NCI-H345 treated with DMSO at 0.1 percent for 48 hours (cell line): ENCODE measurements around the gene SLC18B1.

Experiments used
- DNase-seq: peaks from one replicate; lab custom pipeline; 2025; ENCODE audit not compliant: unreplicated experiment; lab: John Stamatoyannopoulos, UW

The SLC18B1 gene

GRCh38 chr6:132748446-132748845, 50.0 kb downstream of the SLC18B1 start:
- DNase-seq: no peak

DNA sequence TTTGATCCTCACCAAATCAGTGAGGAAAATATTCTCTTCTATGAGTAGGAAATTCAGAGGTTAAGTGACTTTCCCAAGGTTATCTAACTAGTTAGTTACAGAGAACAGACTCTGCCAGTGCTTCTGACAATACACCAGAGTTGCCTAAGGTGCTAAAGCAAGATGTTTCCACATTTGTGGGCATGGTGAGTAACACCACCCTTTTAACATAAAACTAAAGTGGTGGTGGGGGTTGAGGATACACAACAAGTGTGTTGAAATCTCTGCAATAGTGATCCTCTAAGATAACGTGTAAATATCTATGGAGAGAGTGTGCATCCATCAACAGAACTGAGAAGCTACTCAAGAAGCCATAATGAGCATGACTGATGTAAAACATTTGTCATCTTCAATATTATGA, 52.4 kb downstream of the SLC18B1 start:
- no peak for DNase-seq

DNA sequence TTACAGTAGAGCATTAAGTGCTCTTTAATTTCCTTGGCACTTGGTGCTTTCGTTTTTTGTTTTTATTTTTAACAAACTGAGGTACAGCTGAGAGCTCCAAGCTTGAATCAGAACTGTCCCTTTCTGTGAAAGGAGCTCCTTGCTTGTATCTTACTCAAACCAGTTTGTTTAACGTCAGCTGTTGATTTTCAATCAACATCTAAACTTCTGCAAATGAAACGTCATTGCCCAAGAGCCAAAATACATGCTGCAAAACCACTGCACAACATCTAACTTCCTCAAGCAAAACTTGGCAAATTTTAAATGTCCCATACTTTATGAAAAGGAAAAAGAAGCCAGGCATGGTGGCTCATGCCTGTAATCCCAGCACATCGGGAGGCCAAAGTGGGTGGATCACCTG, 55.9 kb downstream of the SLC18B1 start:
- DNase-seq: no peak

GRCh38 chr6:132741281-132741680, 57.2 kb downstream of the SLC18B1 start:
- no peak for DNase-seq

- DNase-seq: no peak
These were observed 62.2 kb downstream of the SLC18B1 start for GRCh38 chr6:132736239-132736638.

DNA sequence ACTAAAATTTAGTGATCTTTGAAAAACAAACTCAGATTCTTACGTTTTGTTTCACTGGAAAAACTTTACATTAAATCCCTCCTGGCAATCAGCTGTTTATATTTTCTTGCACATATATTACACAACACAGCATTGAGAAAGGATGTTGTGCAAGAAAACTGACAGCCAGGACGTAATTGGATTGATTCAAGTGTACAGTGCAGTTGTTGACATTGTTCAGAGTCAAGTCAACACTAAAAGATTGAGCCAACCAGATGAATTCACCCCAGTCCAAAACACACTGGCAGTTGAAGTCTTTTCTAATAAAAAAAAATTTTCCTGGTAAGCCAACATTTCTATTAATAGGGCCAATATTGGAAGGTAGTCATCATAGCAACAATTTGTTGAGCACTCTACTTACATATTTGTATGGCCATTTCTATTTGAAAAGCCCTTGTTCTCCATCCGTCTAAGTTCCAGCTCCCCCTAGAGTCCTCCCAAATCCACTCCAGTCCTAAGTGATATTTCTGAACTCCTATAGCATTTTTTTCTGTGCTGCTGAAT, 63.7 kb downstream of the SLC18B1 start:
- no peak for DNase-seq

GRCh38 chr6:132733814-132734213, 64.6 kb downstream of the SLC18B1 start:
- DNase-seq: no peak

- DNase-seq: no peak
These were observed 65.2 kb downstream of the SLC18B1 start for GRCh38 chr6:132733283-132733682.

DNA sequence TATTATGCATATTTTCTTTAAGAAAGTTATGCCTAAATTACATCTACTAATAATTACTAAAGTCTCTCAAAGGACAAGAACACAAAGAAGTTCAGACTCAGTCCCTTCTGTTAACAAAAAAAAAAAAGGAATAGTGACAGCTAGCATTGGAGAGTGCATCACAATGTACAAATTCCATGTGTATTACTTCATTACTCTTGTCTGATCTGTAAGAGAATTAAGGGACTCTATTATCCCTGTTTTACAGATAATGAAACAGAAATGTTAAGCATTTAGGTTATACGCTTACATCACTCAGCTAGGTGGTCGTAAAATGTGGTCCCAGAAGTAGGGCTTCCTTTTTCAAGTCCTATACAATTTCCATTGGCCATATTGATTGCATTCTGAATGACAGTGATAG, 67.4 kb downstream of the SLC18B1 start:
- no peak for DNase-seq

- DNase-seq: no peak
These were observed 67.9 kb downstream of the SLC18B1 start for GRCh38 chr6:132730560-132730959.

- no peak for DNase-seq
These were observed 69.8 kb downstream of the SLC18B1 start for GRCh38 chr6:132728616-132729015.

GRCh38 chr6:132726608-132726975, 71.8 kb downstream of the SLC18B1 start:
- DNase-seq: no peak

DNA sequence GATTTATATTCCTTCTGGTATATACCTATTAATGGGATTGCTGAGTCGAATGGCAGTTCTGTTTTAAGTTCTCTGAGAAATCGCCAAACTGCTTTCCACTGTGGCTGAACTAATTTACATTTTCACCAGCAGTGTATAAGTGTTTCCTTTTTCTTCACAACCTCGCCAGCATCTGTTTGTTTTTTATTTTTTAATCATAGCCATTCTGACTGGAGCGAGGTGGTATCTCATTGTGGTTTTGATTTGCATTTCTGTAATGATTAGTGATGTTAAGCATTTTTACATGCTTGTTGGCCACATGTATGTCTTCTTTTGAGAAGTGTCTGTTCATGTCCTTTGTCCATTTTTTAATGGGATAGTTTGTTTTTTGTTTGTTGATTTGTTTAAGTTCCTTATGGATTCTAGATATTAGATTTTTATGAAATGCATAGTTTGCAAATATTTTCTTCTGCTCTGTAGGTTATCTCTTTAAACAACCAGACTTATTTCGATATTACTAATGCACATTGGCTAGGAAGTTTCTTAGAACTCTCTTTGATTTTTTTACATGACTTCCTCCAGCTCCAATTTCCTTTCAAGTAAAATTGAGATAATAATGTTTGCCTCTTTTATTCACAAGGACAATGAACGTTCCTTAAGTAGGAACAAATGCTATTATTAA, 72.4 kb downstream of the SLC18B1 start:
- no peak for DNase-seq

DNA sequence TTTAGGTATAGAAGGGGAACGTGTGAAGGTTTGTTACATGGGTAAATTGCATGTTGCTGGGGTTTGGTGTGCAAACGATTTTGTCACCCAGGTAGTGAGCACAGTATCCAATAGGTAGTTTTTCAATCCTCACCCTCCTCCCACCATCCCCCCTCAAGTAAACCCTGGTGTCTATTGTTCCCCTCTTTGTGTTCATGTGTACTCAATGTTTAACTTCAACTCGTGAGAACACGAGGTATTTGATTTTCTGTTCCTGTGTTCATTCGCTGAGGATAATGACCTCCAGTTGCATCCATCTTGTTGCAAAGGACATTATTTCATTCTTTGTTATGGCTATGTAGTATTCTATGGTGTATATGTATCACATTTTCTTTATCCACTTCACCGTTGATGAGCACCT, 73.0 kb downstream of the SLC18B1 start:
- no peak for DNase-seq

- DNase-seq: no peak
These were observed 78.5 kb downstream of the SLC18B1 start for GRCh38 chr6:132719736-132720448.
